Endothelial cell of umbilical vein (primary cell): ENCODE results near the gene DMRT1. TPM values are rescaled to one million over a fixed set of nuclear protein-coding genes. Genes with fewer than 3 reads are reported as not detected.

ENCODE experiments used
- BruUV-seq: library from RNA; stranded (reverse); fragments of 400-500 nt; replicated peaks from 2 replicates; lab custom pipeline; 2021; lab: Mats Ljungman, UMichigan
- CTCF ChIA-PET: fragments of 300-600, 350-600 bp; sonication (Branson Sonifier 250); formaldehyde crosslinking; loops from one replicate; lab custom pipeline; 2021; ENCODE audit warnings: antibody characterized with exemption, inconsistent platforms; lab: Charles Lee
- POLR2A ChIA-PET: fragments of 300-600, 350-600 bp; sonication (Branson Sonifier 250); formaldehyde crosslinking; loops from one replicate; lab custom pipeline; 2021; ENCODE audit warnings: antibody characterized with exemption, inconsistent platforms; lab: Charles Lee
- DNase-seq: peaks from one replicate; pipeline ENCODE4 v3.0.0-alpha.2; 2011; ENCODE audit warnings: low read depth, low spot score
- FAIRE-seq: peaks from 2 replicates; lab custom pipeline; 2011; peaks lifted over from hg19 to GRCh38; lab: Jason Lieb, UNC
- H2AFZ ChIP-seq: 2 replicates; pipeline ENCODE4 v1.6.0; 2012; ENCODE audit warnings: low read depth, low read length, control low read depth, inconsistent platforms
- H3K27ac ChIP-seq: 2 replicates; pipeline ENCODE4 v1.5.1; 2011; ENCODE audit warnings: low read depth, mild to moderate bottlenecking, control low read depth, low read length, moderate library complexity; ENCODE audit not compliant: insufficient read depth
- H3K27me3 ChIP-seq, 2 experiments: 2 replicates each; pipeline versions ENCODE4 v1.6.0 to v1.6.1; 2011; ENCODE audit warnings: low read length in 2 of 2, mixed read lengths in 1 of 2; ENCODE audit not compliant: control insufficient read depth in 2 of 2, insufficient read depth in 2 of 2
- H3K36me3 ChIP-seq, 2 experiments: 2 replicates in 1 of 2; 3 replicates in 1 of 2; pipeline ENCODE4 v1.5.1; 2011; ENCODE audit warnings: low read length in 2 of 2, mild to moderate bottlenecking in 1 of 2, moderate library complexity in 1 of 2; ENCODE audit not compliant: control insufficient read depth in 2 of 2, insufficient read depth in 2 of 2; ENCODE audit errors: extremely low read depth in 1 of 2
- H3K4me1 ChIP-seq: 3 replicates; pipeline ENCODE4 v1.5.1; 2011; ENCODE audit warnings: mild to moderate bottlenecking, low read length; ENCODE audit not compliant: control insufficient read depth, insufficient read depth; ENCODE audit errors: extremely low read depth
- H3K4me2 ChIP-seq: 2 replicates; pipeline ENCODE4 v1.6.1; 2011; ENCODE audit warnings: low read length, control low read depth, mixed read lengths; ENCODE audit not compliant: insufficient read depth
- H3K4me3 ChIP-seq, 3 experiments: fragments of 200-600 bp in 1 of 3; sonication (generic), shearing (Covaris generic) in 1 of 3; replicated peaks in 1 of 3; 2 replicates each; pipeline ENCODE4 v1.5.1; 2011 to 2016; ENCODE audit warnings: control low read depth in 3 of 3, low read length in 3 of 3, mild to moderate bottlenecking in 2 of 3, inconsistent platforms in 1 of 3, low read depth in 1 of 3, moderate library complexity in 1 of 3; ENCODE audit not compliant: insufficient read depth in 1 of 3
- H3K79me2 ChIP-seq: 2 replicates; pipeline ENCODE4 v1.6.0; 2012; ENCODE audit warnings: low read length, inconsistent platforms; ENCODE audit not compliant: control insufficient read depth, insufficient read depth
- H3K9ac ChIP-seq: replicated peaks from 2 replicates; pipeline ENCODE3; 2011; ENCODE audit warnings: low read length, control low read depth; ENCODE audit not compliant: insufficient read depth; ENCODE audit errors: extremely low read depth
- H3K9me1 ChIP-seq: replicated peaks from 3 replicates; pipeline ENCODE4 v1.6.0; 2011; ENCODE audit warnings: mild to moderate bottlenecking, low read length; ENCODE audit not compliant: control insufficient read depth, insufficient read depth; ENCODE audit errors: extremely low read depth
- H3K9me3 ChIP-seq: replicated peaks from 2 replicates; pipeline ENCODE4 v1.5.1; 2012; ENCODE audit warnings: low read length, inconsistent platforms; ENCODE audit not compliant: control insufficient read depth, insufficient read depth
- H4K20me1 ChIP-seq: replicated peaks from 2 replicates; pipeline ENCODE3; 2011; ENCODE audit warnings: mild to moderate bottlenecking, low read length; ENCODE audit not compliant: control insufficient read depth, insufficient read depth; ENCODE audit errors: extremely low read depth
- FOS ChIP-seq: IDR thresholded peaks from 2 replicates; pipeline ENCODE4 v1.6.1; 2011; ENCODE audit warnings: mild to moderate bottlenecking, low read length, moderate library complexity, borderline replicate concordance; ENCODE audit not compliant: insufficient read depth
- GATA2 ChIP-seq: IDR thresholded peaks from 2 replicates; pipeline ENCODE4 v1.7.0; 2011; ENCODE audit warnings: low read depth, mild to moderate bottlenecking, moderate library complexity, mixed read lengths, low read length; ENCODE audit not compliant: insufficient read length, insufficient read depth
- JUN ChIP-seq: IDR thresholded peaks from 2 replicates; pipeline ENCODE4 v1.6.1; 2011; ENCODE audit warnings: borderline replicate concordance, low read depth; ENCODE audit not compliant: insufficient read length, insufficient read depth
- MYC ChIP-seq: IDR thresholded peaks from one replicate; pipeline ENCODE4 v1.6.1; 2011; ENCODE audit warnings: mild to moderate bottlenecking, low read depth, low read length
- POLR2A ChIP-seq: IDR thresholded peaks from 2 replicates; pipeline ENCODE4 v1.6.1; 2012; ENCODE audit warnings: low read depth, mild to moderate bottlenecking, control low read depth, low read length
- dilution Hi-C: fragments of 300-500 bp; cut with MboI; formaldehyde crosslinking; loops from one replicate; pipeline ENCODE4 v1.15.0; 2019; ENCODE audit warnings: low sequenced_read_pairs; ENCODE audit not compliant: extremely low pct_ligation_motif_present
- intact Hi-C: fragments of 100-400 bp; cut with micrococcal nuclease; formaldehyde crosslinking; loops from one replicate; pipeline ENCODE4 v1.10.0; 2022
- polyA plus RNA-seq, 4 experiments: library from polyadenylated mRNA; depleted of rRNA in 3 of 4; stranded (reverse) in 3 of 4; unstranded in 1 of 4; fragments of >200 nt; gene quantifications; 2 replicates each; pipeline versions ENCODE4 v1.2.1 to v1.2.3, GENCODE V29; 2011 to 2012; ENCODE audit warnings: missing spikeins in 1 of 4
- total RNA-seq: library from RNA; stranded (reverse); gene quantifications from 2 replicates; pipeline ENCODE4 v1.2.3, GENCODE V29; 2021
- TF ChIP-seq, protein P1 (sequence below): IDR thresholded peaks from 2 replicates; pipeline ENCODE4 v1.6.1; 2011; ENCODE audit not compliant: insufficient read depth, insufficient read length

Gene DMRT1
- total and polyA plus RNA-seq, 2 donors (not counting 3 experiments of a cell fraction or from before 2014, with no cell fraction given) = 0.08 to 0.20 TPM

DNA sequence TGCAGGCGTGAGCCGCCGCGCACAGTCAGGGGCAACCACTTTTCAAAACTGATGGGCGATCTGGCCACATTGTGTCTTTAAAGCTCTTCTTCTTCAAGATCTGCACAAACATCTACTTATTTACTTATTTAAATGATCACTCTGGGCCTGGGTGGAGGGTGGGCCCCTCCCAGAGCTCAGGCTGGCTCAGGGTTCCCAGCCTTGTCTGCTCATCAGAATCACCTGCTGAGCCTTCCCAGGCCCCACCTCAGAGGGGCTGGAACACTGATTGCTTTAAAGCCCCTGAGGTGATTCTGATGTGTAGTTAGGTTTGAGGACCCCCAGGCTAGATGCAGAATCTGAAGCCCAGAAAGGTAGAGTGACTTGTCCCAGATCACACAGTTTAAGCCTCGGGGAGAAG lies 45.6 kb upstream of the DMRT1 start:
- no peak overlapping the region for H3K27ac ChIP-seq
- DNase-seq (no peak), FAIRE-seq (no peak)
- H3K9ac ChIP-seq = no peak overlapping the region
- CTCF ChIA-PET = no interaction called here
- H2AFZ ChIP-seq = no peak overlapping the region
- no peak overlapping the region for H3K4me3 ChIP-seq
- no peaks in the 10 kb centered on the region for H3K9me3 ChIP-seq
- no peaks in the 10 kb centered on the region for H3K27me3 ChIP-seq
- POLR2A ChIA-PET = no interaction called here
- H3K9me1 ChIP-seq = no peaks in the 10 kb centered on the region
- dilution Hi-C loops (no loop called here), intact Hi-C loops (no loop called here)
- H3K79me2 ChIP-seq = no peaks in the 10 kb centered on the region
- no peaks in the 10 kb centered on the region for H4K20me1 ChIP-seq
- no peak overlapping the region for H3K4me2 ChIP-seq
- H3K4me1 ChIP-seq = peaks cover 7% of the 10 kb centered on the region
- TF ChIP-seq, protein P1, sequence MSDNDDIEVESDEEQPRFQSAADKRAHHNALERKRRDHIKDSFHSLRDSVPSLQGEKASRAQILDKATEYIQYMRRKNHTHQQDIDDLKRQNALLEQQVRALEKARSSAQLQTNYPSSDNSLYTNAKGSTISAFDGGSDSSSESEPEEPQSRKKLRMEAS = no peak
- TF ChIP-seq POLR2A (no peak), GATA2 (no peak), MYC (no peak)
- BruUV-seq = no TSS peak
- H3K36me3 ChIP-seq = no peaks in the 10 kb centered on the region

DNA sequence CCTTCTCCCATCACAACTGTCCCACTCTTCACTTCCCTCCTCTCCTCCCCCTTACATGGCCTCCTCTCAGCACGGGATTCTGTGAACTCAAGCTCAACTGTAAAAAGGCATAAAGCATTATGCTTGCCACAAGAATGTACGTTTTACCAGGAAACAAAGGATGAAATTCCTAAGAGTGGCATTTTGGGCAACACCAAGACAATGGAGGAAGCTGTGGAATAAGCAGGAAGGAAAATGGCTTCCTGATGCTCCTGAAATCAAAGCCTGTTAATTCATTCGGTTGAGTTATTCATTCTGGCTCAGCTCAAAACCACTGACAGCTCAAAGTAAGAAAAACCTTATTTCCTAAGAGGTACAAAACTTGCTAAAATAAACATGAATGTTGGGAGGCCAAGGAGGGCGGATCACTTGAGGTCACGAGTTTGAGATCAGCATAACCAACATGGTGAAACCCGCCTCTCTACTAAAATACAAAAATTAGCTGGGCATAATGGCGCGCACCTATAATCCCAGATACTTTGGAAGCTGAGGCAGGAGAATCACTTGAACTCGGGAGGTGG lies 40.8 kb upstream of the DMRT1 start:
- peak overlapping the region; percentile 85 for H3K27ac ChIP-seq
- POLR2A ChIA-PET = interaction anchor here (0.6 to 0.7 kb wide), 2 partner anchors 36 to 193 kb away, joined by 3 to 4 read pairs; no protein-coding TSS in a partner anchor
- BruUV-seq = no TSS peak
- dilution Hi-C loops (no loop called here), intact Hi-C loops (loop anchor here (1.0 to 5.0 kb wide), 5 partner anchors 43 to 330 kb away; no protein-coding TSS in a partner anchor)
- no peak overlapping the region for H3K4me3 ChIP-seq
- H3K9me3 ChIP-seq = no peaks in the 10 kb centered on the region
- H3K9me1 ChIP-seq = no peaks in the 10 kb centered on the region
- TF ChIP-seq MYC (no peak), JUN (peak; percentile 18), FOS (peak; percentile 35)
- H3K4me2 ChIP-seq = peak overlapping the region; percentile 70
- CTCF ChIA-PET = interaction anchor here (0.7 to 2.0 kb wide), 11 partner anchors 8 to 209 kb away, joined by 3 to 10 read pairs (median 5); no protein-coding TSS in a partner anchor
- peak; percentile 94 for FAIRE-seq
- H3K9ac ChIP-seq = peak overlapping the region; percentile 78
- peak; percentile 37 for DNase-seq
- no peaks in the 10 kb centered on the region for H4K20me1 ChIP-seq
- peak overlapping the region; percentile 93 for H2AFZ ChIP-seq
- H3K4me1 ChIP-seq = peaks cover 43% of the 10 kb centered on the region
- H3K27me3 ChIP-seq = no peaks in the 10 kb centered on the region
- no peaks in the 10 kb centered on the region for H3K79me2 ChIP-seq
- no peaks in the 10 kb centered on the region for H3K36me3 ChIP-seq
